Stimulated activated CD8-positive, alpha-beta memory T cell treated with anti-CD3 and anti-CD28 coated beads, Interleukin-7, amount 100 ng/mL, for 4 hours (primary cell): ENCODE results near the gene REEP5.
A peak's percentile ranks its signal among the peaks of the same experiment; 100 is the strongest.
"Not testable (repeated sequence)": the region's sequence is repeated elsewhere in the genome, so short reads cannot be mapped to it uniquely, and the experiment has no call there.

Experiments
- DNase-seq, 2 donors: peaks; one replicate each; pipeline ENCODE4 v3.0.0-alpha.2; 2020; ENCODE audit warnings: low read depth in 2 of 2

REEP5 gene

GRCh38 chr5:112933105-112933504 lies 11.1 kb upstream of the REEP5 start:
- DNase-seq: no peak

GRCh38 chr5:112931473-112931872 lies 9.4 kb upstream of the REEP5 start:
- no peak for DNase-seq

GRCh38 chr5:112930082-112930344 lies 8.0 kb upstream of the REEP5 start:
- DNase-seq: no peak

- DNase-seq: no peak
Measured at GRCh38 chr5:112929336-112930081, 7.5 kb upstream of the REEP5 start.

GRCh38 chr5:112923988-112924387 lies 2.0 kb upstream of the REEP5 start:
- no peak for DNase-seq

- no peak for DNase-seq
Measured at GRCh38 chr5:112923148-112923917, 1.3 kb upstream of the REEP5 start.

GRCh38 chr5:112921026-112921832 lies 798 bp downstream of the REEP5 start:
- peak in 1 of 2 donors; percentile 51 for DNase-seq

GRCh38 chr5:112919972-112920371 lies 2.1 kb downstream of the REEP5 start:
- DNase-seq: no peak

- no peak for DNase-seq
Measured at GRCh38 chr5:112918679-112919078, 3.3 kb downstream of the REEP5 start.

- no peak for DNase-seq
Measured at GRCh38 chr5:112918136-112918535, 3.9 kb downstream of the REEP5 start.

GRCh38 chr5:112917453-112917995 lies 4.5 kb downstream of the REEP5 start:
- DNase-seq: no peak

GRCh38 chr5:112915831-112916230 lies 6.2 kb downstream of the REEP5 start:
- DNase-seq: no peak

- no peak for DNase-seq
Measured at GRCh38 chr5:112914584-112914983, 7.4 kb downstream of the REEP5 start.

GRCh38 chr5:112910529-112910928 lies 11.5 kb downstream of the REEP5 start:
- no peak for DNase-seq

GRCh38 chr5:112908854-112909253 lies 13.2 kb downstream of the REEP5 start:
- DNase-seq: no peak

GRCh38 chr5:112907166-112907631 lies 14.8 kb downstream of the REEP5 start:
- no peak for DNase-seq

GRCh38 chr5:112906637-112907036 lies 15.4 kb downstream of the REEP5 start:
- DNase-seq: no peak

GRCh38 chr5:112904996-112905395 lies 17.0 kb downstream of the REEP5 start:
- not testable (repeated sequence) for DNase-seq

GRCh38 chr5:112902561-112902960 lies 19.5 kb downstream of the REEP5 start:
- no peak for DNase-seq

GRCh38 chr5:112895682-112896081 lies 26.3 kb downstream of the REEP5 start:
- no peak for DNase-seq

GRCh38 chr5:112892776-112893175 lies 29.3 kb downstream of the REEP5 start:
- no peak for DNase-seq

- not testable (repeated sequence) for DNase-seq
Measured at GRCh38 chr5:112892066-112892465, 30.0 kb downstream of the REEP5 start.
